Nephron (organoid): ENCODE results near the gene FBLN2.

Experiments used
- H3K27ac Mint-ChIP-seq, 3 experiments: 2 replicates each; pipeline ENCODE4 v1.8.0; 2020; ENCODE audit warnings: mixed read lengths in 3 of 3, mild to moderate bottlenecking in 2 of 3, moderate library complexity in 1 of 3
- H3K27me3 Mint-ChIP-seq: 2 replicates; pipeline ENCODE4 v1.8.0; 2021; ENCODE audit warnings: low read depth, mild to moderate bottlenecking, moderate library complexity, mixed read lengths
- H3K36me3 Mint-ChIP-seq: 2 replicates; pipeline ENCODE4 v1.8.0; 2020; ENCODE audit warnings: low read depth, mixed read lengths
- H3K4me1 Mint-ChIP-seq: 2 replicates; pipeline ENCODE4 v1.8.0; 2020; ENCODE audit warnings: mixed read lengths
- H3K4me3 Mint-ChIP-seq, 3 experiments: 2 replicates each; pipeline ENCODE4 v1.8.0; 2020; ENCODE audit warnings: mild to moderate bottlenecking in 3 of 3, mixed read lengths in 3 of 3, moderate library complexity in 2 of 3
- H3K9me3 Mint-ChIP-seq: 2 replicates; pipeline ENCODE4 v1.8.0; 2020; ENCODE audit warnings: mixed read lengths
- TF ChIP-seq, protein P1 (sequence below), 3 experiments: fragments of 200-600 bp; sonication (generic); IDR thresholded peaks; one replicate each; pipeline ENCODE4 v1.5.0; 2021; ENCODE audit warnings: antibody characterized with exemption in 3 of 3; ENCODE audit not compliant: unreplicated experiment in 3 of 3

The FBLN2 gene

DNA sequence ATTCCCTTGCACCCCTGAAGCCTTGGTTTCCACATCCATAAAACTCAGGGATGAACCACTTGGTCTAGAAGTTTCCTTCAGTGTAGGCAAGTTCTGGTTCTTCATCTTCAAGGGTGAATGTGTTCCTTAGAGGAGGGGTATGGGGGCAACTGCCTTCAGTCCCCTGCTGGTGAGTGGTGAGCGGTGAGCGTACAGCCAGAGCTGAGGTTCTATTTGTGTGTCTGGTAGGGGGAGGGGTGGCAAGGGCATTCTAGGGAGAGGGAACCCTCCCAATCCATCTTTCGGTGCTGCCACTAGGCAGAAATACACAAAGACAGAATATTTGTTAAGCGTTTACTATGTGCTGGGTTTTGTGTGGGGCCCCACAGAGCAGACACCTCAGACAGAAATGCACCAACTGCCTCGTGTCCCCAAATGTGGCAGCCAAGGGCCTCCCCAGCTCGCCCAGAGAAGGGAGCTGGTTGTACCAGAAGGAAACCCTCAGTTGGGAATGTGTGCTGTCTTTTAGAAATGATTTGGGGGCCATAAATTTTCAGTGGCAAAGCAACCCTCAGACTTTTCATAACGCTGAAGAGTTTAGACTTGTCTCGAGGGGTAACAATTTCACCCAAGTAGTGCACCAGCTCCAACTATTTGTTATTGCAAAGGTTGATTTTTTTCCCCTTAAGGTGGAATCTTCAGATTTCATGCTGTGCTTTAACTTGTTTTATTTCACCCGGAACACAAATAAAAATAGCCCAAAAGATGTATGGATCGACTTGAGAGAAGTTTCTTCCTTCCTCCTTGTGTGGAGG, 137.6 kb downstream of the FBLN2 start:
- Mint-ChIP-seq H3K4me1 (peaks cover 37% of the 10 kb centered on the region), H3K9me3 (no peaks in the 10 kb centered on the region), H3K4me3 (no peak overlapping the region), H3K27me3 (peaks cover 41% of the 10 kb centered on the region), H3K36me3 (no peaks in the 10 kb centered on the region), H3K27ac (peak overlapping the region in 1 of 3 experiments; percentile 6)
- TF ChIP-seq, protein P1, sequence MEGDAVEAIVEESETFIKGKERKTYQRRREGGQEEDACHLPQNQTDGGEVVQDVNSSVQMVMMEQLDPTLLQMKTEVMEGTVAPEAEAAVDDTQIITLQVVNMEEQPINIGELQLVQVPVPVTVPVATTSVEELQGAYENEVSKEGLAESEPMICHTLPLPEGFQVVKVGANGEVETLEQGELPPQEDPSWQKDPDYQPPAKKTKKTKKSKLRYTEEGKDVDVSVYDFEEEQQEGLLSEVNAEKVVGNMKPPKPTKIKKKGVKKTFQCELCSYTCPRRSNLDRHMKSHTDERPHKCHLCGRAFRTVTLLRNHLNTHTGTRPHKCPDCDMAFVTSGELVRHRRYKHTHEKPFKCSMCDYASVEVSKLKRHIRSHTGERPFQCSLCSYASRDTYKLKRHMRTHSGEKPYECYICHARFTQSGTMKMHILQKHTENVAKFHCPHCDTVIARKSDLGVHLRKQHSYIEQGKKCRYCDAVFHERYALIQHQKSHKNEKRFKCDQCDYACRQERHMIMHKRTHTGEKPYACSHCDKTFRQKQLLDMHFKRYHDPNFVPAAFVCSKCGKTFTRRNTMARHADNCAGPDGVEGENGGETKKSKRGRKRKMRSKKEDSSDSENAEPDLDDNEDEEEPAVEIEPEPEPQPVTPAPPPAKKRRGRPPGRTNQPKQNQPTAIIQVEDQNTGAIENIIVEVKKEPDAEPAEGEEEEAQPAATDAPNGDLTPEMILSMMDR (IDR thresholded peaks at IDR 0.05; ENCODE audit: unreplicated experiment in 3 of 3): no peak

DNA sequence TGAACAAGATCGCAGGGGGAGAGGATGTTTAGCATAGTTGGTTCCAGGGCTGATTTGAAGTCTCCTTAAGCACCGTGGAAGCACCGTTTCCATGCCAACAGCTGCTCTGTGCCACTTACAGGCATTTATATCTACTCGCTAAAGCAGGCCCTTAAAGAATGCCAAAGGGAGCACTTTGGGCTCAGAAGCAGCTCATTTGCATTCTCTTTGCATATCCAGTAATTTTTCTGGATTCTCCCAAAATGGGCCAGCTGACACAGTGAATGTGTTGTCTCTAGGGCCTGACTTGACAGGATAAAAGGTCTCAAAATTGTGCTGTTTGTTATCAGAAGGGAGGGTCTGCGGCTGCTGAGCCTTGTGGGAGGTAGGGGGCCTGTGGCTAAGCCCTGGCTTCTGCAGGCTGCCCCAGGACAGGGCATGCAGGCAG, 138.6 kb downstream of the FBLN2 start:
- Mint-ChIP-seq H3K27me3 (peaks cover 45% of the 10 kb centered on the region), H3K4me1 (peaks cover 37% of the 10 kb centered on the region), H3K9me3 (peaks cover 2% of the 10 kb centered on the region), H3K36me3 (no peaks in the 10 kb centered on the region), H3K27ac (peak overlapping the region in 1 of 3 experiments; percentile 6), H3K4me3 (no peak overlapping the region)
- TF ChIP-seq, protein P1 (IDR thresholded peaks at IDR 0.05; ENCODE audit: unreplicated experiment in 3 of 3): no peak
